NCI-H187 treated with DMSO at 0.1 percent for 48 hours (cell line): ENCODE measurements around the gene ORMDL3.

Source experiments
- DNase-seq: peaks from one replicate; lab custom pipeline; 2025; lab: John Stamatoyannopoulos, UW

Gene ORMDL3, protein sequence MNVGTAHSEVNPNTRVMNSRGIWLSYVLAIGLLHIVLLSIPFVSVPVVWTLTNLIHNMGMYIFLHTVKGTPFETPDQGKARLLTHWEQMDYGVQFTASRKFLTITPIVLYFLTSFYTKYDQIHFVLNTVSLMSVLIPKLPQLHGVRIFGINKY

DNA sequence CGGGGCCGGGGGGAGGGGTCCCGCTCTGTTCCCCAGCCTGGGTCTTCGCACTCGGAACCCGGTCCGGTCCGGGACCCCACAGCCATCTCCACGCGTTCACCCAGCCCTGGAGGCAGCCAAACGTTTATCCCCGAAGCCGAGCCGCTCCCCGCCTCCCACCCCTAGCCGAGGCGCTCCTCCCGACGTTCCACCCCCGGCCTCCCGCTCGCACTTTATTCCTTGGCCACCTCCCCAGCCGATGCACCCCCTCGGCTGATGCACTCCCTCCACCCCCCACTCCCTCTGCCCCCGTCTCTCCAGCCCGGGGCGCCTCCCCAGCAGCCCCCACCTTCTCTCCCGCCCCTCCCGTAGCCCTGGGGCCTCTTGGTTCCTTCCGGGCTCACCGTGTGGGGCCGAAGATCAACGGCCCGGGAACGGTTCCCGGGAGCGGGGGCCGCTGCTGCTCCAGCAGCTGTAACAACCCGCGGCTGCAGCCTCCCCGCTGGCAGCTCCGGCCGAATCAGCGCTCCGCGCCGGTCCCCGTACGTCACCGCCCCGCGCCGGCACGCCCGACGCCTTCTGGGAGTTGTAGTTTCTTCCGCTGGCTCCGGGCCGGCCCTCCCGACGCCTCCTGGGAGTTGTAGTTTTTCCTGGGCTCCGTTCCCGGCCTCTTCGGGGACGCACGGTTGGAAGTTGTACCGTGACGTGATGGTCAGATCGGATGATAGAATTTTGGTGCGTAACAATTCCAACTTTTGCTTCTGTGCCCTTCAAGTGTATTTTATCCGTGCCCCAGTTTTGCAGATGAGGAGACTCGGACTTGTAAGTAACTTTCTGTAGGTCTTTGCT is at the start of gene ORMDL3, which contains the start of gene LRRC3C:
TSS of gene ORMDL3 (minus strand) at position 501 of the 828 bp plus-strand sequence. CDS start 3,398 bp downstream, outside the sequence.
TSS of gene LRRC3C (plus strand) at position 632 of the 828 bp plus-strand sequence. CDS start 13,792 bp downstream, outside the sequence.
- peak; percentile 48 for DNase-seq

DNA sequence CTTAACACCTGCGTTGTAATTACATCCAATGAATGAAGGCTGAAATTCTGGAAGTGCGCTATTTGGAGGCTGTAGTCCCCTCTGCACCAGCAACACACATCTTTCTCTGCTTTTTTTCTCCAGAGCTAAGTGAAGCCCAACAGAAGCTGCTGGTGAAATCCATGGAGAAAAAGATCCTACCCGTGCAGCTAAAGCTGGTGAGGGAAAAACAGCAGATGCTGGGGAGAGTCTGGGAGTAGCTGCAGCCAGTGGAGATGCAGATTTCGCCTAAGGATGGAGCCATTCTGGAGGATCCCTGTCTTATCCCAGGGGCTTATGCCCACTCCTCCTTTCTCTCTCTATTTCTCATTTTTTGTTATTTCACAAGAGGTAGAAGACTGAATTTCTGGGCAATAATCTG is 48.4 kb upstream of the ORMDL3 start:
- no peak for DNase-seq

- DNase-seq, result no peak
These were observed 47.0 kb upstream of the ORMDL3 start for GRCh38 chr17:39974433-39974832.

DNA sequence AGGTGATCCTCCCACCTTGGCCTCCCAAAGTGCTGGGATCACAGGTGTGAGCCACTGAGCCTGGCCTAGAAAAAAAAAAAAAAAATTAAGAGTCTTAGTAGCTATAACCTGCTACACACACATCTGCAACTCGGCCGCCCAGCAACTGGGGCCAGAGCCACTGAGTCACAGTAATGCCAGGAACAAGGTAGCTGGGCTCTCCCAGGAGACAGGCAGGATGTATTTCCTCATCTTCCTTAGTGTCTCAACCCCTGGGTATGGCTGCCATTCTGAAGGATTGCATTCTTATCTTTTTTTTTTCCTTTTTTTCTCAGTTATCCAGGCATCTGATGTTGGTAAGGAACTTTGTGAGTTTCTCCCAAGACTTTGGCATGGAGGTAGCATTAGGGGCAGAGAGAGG is 46.1 kb upstream of the ORMDL3 start:
- DNase-seq, result no peak

DNA sequence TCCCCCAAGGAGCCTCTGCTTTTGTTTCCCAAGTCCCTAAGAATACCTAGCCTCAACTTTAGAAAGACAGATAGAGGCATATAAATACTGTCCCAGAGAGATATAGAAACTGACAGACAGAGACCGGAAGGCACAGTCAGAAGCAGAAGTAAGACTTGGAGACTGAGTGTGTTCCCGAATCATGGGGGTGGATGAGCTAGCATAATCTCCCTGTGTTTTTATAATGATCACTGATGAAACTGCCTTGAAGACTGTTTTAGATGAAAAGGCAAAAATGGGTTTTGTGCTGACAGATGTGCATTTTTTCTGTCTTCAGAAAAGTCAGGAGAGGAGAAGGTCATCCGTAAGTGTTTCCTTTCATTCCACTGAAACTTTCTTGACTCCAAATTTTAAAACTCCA is 44.9 kb upstream of the ORMDL3 start:
- DNase-seq, result no peak

DNA sequence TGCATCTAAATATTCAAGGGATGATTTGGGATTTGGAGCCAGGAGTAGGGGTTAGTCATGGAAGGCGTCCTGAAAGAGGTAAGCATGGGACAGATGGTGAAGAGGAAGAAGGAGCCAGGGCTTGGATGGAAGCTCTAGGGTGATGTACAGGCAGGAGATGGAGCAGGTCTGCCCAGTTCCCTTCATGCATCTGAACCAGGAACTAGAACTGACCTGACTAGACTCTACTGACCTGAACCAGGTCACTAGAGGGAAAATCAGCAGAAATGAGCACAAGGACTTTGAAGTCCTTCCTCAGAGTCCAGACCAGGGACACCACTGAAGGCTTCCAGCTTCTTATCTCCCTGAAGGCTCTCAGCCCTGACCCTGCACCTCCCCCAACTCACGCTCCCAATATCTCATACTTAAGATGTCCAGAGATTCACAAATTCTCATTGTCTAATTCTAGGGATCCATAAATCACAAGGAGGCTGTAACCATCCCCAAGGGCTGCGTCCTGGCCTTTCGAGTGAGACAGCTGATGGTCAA is 43.7 kb upstream of the ORMDL3 start:
- no peak for DNase-seq

GRCh38 chr17:39970157-39970692 is 42.8 kb upstream of the ORMDL3 start:
- no peak for DNase-seq

DNA sequence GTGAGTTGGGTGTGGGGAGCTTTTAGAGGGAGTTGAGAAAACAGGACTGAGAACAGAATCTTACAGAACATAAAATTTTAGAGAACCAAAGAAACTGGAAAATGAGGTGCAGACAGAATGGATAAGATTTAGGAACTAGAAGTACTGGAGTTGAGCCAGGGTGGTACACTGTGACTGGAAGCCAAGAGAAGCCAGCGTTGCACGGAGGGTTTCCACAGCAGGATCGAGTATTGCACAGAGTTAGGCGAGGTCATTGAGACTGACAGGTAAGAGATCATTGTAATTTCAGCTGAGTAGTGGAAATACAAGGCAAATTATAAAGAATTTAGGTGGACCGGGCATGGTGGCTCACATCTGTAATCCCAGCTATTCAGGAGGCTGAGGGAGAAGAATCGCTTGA is 42.0 kb upstream of the ORMDL3 start:
- no peak for DNase-seq

GRCh38 chr17:39968761-39969160 is 41.4 kb upstream of the ORMDL3 start:
- DNase-seq, result no peak

DNA sequence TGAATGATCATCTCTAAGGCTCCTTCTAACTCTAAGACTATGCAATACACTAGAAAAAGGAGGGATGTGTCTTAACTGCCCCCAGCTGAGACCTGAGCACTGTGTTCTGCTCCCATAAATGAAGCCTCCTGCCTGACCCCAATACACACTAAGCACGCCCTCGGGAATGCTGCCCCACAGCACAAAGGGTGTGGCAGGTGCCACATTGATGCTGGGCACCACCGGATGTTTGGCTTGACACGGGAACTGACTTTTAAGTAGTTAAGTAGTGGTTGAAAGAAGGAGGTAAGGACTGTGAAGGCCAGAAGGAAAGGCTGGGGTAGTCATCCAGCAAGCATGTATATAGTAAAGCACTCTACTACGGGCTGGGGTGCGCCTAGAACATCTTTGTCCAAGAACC is 39.4 kb upstream of the ORMDL3 start:
- no peak for DNase-seq

DNA sequence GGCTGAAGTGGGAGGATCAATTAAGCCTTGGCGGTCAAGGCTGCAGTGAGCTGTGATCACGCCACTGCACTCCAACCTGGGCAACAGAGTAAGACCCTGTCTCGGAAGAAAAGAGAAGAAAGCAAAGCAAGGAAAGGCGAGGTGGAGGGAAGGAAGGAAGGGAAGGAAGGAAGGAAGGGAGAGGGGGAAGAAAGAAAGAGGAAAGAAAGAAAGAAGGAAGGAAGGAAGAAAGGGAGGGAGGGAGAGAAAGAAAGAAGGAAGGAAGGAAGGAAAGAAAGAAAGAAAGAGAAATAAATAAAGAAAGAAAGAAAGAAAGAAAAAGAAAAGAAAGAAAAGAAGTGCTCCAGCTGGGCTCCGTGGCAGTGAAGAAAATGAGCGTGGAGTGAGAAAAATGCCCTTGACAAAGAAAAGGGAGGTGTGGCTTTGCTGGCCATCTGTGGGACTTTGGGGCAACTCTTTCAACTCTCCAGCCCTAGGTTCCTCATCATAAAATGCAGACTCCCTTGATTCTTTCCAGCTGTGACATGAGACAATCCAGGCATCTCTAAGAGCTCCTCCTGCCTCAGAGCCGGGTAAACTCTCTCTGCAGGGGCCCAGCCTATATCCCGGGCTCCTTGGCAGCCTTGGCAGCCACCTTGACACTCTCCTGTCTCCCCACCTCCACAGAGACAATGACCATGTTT is 37.8 kb upstream of the ORMDL3 start:
- DNase-seq, result no peak

- DNase-seq, result no peak
These were observed 36.4 kb upstream of the ORMDL3 start for GRCh38 chr17:39963829-39964228.

DNA sequence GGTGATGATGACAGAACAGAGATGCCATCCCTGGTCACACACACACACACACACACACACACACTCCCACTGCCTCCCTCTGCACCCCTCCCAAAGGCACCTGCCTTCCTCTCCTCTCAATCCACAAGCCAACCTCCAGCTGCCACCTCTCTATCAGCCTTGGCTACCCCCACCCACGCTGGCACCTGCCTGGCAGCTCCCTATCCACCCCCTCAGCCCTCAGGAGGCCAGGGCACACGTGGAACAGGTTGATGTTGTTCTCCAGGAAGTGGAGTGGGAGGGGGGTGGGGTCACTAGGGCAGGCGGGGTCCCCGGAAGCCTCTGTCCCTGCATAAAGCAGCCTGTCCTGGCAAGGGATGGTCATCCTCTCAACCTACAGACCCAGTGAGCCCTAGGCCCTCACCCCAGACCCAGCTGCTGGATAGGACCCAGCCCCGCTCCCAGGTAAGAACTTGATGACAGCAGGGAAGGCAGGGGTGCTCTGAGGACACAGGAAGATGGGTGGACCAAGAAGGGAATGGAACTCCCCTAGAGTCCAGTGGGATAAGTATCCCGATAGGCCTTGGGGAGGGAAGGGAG is 35.3 kb upstream of the ORMDL3 start, which contains the start of gene GSDMA:
TSS of gene GSDMA (plus strand) at position 363 of the 579 bp plus-strand sequence. CDS start 2,684 bp downstream, outside the sequence.
- no peak for DNase-seq

DNA sequence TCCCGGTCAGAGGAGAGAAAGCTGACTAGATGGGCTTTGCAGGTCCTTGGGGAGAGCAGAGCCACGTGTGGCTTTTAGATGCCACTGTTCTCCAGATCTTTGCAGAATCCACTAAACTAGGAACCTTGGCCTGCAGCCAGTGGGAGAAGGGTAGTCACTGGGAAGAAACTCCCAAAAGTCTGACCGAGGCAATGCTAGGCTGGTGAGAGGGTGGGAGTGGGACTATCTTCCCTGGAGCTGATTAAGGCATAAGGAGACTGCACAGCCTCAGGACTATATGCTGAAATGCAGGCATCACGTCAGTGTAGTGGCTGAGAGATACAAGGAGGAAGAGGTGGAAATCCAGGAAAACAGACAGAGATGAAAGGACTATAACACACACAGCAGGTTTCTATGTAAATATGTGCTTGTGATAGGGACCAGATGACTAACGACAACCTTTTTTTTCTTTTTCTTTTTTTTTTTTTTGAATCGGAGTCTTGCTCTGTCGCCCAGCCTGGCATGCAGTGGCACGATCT is 33.2 kb upstream of the ORMDL3 start:
- no peak for DNase-seq

GRCh38 chr17:39955726-39956225 is 28.4 kb upstream of the ORMDL3 start:
- DNase-seq, result no peak

DNA sequence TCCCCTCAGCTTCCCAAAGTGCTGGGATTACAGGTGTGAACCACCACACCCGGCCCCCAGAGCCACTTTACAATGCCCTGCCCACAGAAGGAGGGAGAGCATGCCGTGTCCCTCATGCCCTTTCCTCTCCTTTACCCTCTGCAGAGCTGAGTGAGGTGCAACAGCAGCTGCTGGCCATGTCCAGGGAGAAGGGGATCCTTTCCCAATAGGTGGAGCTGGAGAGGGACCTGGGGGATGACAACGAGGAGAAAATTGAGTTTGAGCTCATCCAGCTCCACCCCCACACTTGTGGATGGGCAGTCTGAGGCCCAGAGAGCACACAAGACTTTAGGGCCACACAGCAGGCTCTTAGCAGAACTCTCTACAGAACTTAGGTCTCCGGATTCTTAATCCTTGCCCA is 27.5 kb upstream of the ORMDL3 start:
- no peak for DNase-seq

DNA sequence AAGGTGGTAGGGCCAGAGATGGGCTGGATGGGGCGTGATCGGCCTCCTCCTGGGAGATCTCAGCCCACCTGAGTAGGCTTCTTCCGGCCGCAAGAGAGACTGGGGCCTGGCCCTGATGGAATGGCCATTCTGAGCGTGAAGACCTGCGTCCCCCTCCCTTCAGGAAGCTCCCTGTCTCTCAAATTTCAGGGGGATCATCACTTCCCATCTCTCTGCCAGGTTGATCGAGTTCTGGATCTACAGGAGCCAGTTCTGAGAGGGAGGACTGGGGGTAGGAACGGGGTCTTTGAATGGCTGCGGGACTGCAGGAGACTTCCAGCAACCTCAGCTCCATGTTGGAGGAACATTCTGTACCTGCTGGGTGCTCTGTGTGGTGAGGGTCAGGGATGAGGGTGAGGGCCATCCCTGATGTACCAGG is 26.1 kb upstream of the ORMDL3 start:
- DNase-seq, result no peak

DNA sequence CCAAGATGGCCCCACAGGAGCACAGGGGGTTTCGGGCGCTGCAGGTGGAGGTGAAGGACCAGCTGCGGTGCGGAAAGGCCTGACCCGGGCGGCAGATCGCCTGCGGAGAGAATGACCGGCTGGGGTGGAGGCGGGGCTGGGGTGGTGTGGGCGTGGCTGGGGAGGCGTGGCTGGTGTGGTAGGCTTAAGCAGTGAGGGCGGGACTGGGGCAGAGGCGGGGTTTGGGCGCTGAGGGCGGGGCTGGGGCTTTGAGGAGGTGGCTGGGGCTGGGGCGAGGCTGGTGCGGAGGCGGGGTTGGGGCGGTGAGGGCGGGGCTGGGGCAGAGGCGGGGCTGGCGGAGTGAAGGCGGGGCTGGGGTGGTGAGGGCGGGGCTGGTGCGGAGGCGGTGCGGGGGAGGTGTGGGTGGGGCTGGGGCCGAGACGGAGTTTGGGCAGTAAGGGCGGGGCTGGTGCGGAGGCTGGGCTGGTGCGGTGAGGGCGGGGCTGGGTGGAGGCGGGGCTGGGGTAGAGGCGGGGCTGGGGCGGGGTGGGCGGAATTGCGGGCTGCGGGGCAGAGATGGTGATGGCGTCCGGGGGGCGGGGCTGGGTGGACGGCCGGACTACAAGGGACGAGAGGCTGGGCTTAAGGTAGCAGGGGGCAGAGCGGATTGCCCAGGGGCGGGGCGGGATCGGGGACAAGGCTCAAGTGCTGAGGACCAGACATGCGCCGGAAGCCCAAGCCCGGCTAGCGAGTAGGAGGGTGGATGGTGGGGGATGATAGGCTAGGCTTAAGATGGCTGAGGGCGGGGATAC is 25.5 kb upstream of the ORMDL3 start:
- peak; percentile 91 for DNase-seq

DNA sequence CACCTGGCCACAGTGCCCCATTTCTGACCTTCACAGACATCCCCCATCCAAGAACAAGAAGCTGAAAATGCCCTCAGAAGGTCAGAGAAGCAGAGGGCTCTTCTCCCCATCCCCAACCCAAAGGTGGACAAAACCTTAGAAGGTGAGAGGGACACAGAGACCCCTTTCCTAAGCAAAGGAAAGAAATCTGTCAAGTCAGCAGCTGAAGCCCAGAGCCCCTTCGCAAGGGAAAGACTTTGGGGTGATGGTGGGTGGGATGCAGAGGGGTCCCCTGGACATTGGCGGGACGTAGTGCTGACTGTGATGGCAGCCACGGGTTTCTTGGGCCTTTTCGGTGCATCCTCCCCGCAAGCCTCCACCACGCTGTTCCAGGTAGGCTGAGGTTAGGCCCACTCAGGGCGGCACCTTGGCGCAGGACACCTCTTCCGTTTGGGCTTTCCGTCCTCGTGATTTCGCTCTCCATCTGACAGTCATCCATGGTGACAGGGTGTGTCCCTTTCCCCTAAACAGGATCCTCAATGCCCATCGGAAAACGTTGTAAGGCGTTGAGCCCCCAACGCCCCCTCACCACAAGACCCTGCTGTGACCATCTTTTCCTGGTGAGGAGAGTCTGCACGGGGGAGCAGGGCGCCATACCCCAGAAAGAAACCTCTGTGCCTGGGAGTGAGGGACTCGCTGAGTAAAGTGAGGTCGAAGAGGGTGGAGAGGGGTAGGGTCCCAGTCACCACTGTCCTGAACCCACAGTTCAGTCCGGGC is 24.7 kb upstream of the ORMDL3 start:
- DNase-seq, result no peak

GRCh38 chr17:39950871-39951348 is 23.5 kb upstream of the ORMDL3 start:
- DNase-seq, result no peak
